Activated gamma-delta T cell (primary cell): ENCODE data around the gene TUBA3E.
"Not testable (repeated sequence)": the region's sequence is repeated elsewhere in the genome, so short reads cannot be mapped to it uniquely, and the experiment has no call there.

Experiments used
- DNase-seq: peaks from one replicate; lab custom pipeline; 2025; lab: John Stamatoyannopoulos, UW

The TUBA3E gene

GRCh38 chr2:130143266-130144039 lies 54.8 kb downstream of the TUBA3E start:
- DNase-seq: not testable (repeated sequence)

DNA sequence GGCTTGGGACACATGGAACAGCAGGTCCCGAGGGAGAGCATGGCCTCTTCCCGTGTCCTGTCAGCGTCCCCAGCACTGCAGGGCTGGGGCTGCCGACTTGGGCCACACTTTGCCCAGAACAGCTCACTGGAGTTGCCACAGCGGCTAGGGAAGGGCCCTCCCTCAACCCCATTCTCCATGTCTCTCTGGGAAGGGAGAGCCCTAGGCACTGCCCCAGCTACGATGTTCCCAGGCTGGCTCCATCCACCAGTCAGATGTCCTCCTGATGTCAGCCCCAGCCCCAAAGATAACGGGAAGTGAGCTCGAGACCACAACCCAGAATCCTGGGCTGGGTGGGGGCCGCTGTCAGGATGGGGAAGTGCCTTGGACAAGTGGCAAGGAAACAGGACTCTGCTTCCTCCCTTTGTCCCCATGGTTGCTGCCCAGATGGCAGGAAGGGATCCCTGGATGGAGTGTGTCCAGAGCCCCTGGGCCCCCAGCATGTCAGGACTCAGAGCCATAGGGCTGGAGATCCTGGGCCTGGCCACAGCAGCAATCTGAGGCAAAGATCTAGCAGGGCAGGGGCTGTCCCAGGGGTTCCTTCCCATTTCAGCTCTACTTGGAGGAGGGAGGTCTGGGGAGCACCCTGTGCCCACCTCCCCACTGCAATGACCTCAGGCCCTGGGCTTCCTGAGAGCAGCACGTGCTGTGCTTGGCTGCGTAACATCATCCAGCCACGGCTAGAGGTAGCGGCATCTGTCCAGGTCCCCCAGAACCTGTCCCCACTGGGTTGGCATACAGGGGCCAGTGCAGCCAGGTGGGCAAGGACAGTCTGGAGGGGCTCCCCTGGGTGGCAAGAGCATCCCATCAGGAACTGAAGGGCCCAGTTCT lies 55.6 kb downstream of the TUBA3E start:
- DNase-seq: not testable (repeated sequence)
